ENCODE measurements around the gene FOXF2. TPM values are rescaled to one million over a fixed set of nuclear protein-coding genes. Genes with fewer than 3 reads are reported as not detected.

FOXF2 gene
- total and polyA plus RNA-seq, 2 donors (not counting 1 experiment from before 2014, with no cell fraction given) = not detected

- Histone ChIP-seq H3K27me3 (replicated peaks in 1 of 4; ENCODE audit: control extremely low read depth in 1 of 4, control insufficient read depth in 3 of 4, insufficient read depth in 4 of 4, low read length in 3 of 4) (peaks cover 0 to 75% (median 50%) of the 10 kb centered on the region in 4 experiments), H3K4me3 (ENCODE audit: control extremely low read depth in 1 of 5, extremely low read depth in 1 of 5, insufficient read depth in 1 of 5, low read depth in 2 of 5, low read length in 4 of 5) (no peak overlapping the region), H4K20me1 (ENCODE audit: control insufficient read depth, insufficient read depth, low read length, poor library complexity, severe bottlenecking) (no peaks in the 10 kb centered on the region), H3K79me2 (ENCODE audit: control insufficient read depth, insufficient read depth, low read length) (no peaks in the 10 kb centered on the region), H2AFZ (ENCODE audit: insufficient read depth, low read depth, low read length, poor library complexity, severe bottlenecking) (no peak overlapping the region), H3K27ac (ENCODE audit: low read length in 2 of 2) (no peak overlapping the region), H3K9ac (ENCODE audit: low read length) (no peak overlapping the region), H3K4me1 (ENCODE audit: control insufficient read depth in 2 of 2, insufficient read depth in 2 of 2, low read length in 2 of 2) (peaks cover 26 to 34% of the 10 kb centered on the region in 2 donors), H3K36me3 (replicated peaks in 1 of 2; ENCODE audit: control extremely low read depth in 1 of 2, control insufficient read depth in 1 of 2, extremely low read depth in 1 of 2, insufficient read depth in 2 of 2, low read length in 1 of 2) (no peaks in the 10 kb centered on the region), H3K4me2 (replicated peaks; ENCODE audit: low read depth, low read length, poor library complexity, severe bottlenecking) (peak overlapping the region; percentile 76), H3K9me3 (ENCODE audit: control extremely low read depth in 1 of 3, control insufficient read depth in 2 of 3, insufficient read depth in 1 of 3, low read length in 2 of 3) (peaks cover 0 to 10% (median 0%) of the 10 kb centered on the region in 3 donors)
- no peak for ATAC-seq (ENCODE audit: low read depth)
- ChIA-PET CTCF (interaction anchor here (1.3 to 4.6 kb wide), 6 partner anchors 8 to 802 kb away, joined by 3 to 115 read pairs (median 17); no protein-coding TSS in a partner anchor), POLR2A (no interaction called here)
- Mint-ChIP-seq H3K4me3 (no peak overlapping the region), H3K27ac (no peak overlapping the region), H3K27me3 (peaks cover 60% of the 10 kb centered on the region), H3K4me1 (peaks cover 19% of the 10 kb centered on the region), H3K9me3 (ENCODE audit: insufficient read depth) (no peaks in the 10 kb centered on the region)
- no peak for DNase-seq
- intact Hi-C loops (cut with micrococcal nuclease) = loop anchor here (5.0 kb wide), 1 partner anchor 1207 kb away; no protein-coding TSS in a partner anchor
- 45% methylated on average over 16 of the region's 21 CpGs for WGBS (ENCODE audit: insufficient coverage)
- no peak for TF ChIP-seq EZH2 (IDR thresholded peaks at IDR 0.05; ENCODE audit: borderline replicate concordance, insufficient read depth, low read depth, low read length, poor library complexity, severe bottlenecking)
- no peak for TF ChIP-seq CTCF (IDR thresholded peaks at IDR 0.05)
Observed at GRCh38 chr6:1394514-1395463, 5.4 kb downstream of the FOXF2 start.

- Histone ChIP-seq H4K20me1 (ENCODE audit: control insufficient read depth, insufficient read depth, low read length, poor library complexity, severe bottlenecking) (no peaks in the 10 kb centered on the region), H3K4me3 (ENCODE audit: control extremely low read depth in 1 of 5, extremely low read depth in 1 of 5, insufficient read depth in 1 of 5, low read depth in 2 of 5, low read length in 4 of 5) (no peak overlapping the region), H3K27me3 (replicated peaks in 1 of 4; ENCODE audit: control extremely low read depth in 1 of 4, control insufficient read depth in 3 of 4, insufficient read depth in 4 of 4, low read length in 3 of 4) (peaks cover 0 to 72% (median 50%) of the 10 kb centered on the region in 4 experiments), H3K79me2 (ENCODE audit: control insufficient read depth, insufficient read depth, low read length) (no peaks in the 10 kb centered on the region), H3K9ac (ENCODE audit: low read length) (no peak overlapping the region), H3K27ac (ENCODE audit: low read length in 2 of 2) (no peak overlapping the region), H3K9me3 (ENCODE audit: control extremely low read depth in 1 of 3, control insufficient read depth in 2 of 3, insufficient read depth in 1 of 3, low read length in 2 of 3) (peaks cover 0 to 10% (median 0%) of the 10 kb centered on the region in 3 donors), H2AFZ (ENCODE audit: insufficient read depth, low read depth, low read length, poor library complexity, severe bottlenecking) (no peak overlapping the region), H3K4me1 (ENCODE audit: control insufficient read depth in 2 of 2, insufficient read depth in 2 of 2, low read length in 2 of 2) (peaks cover 23 to 31% of the 10 kb centered on the region in 2 donors), H3K36me3 (replicated peaks in 1 of 2; ENCODE audit: control extremely low read depth in 1 of 2, control insufficient read depth in 1 of 2, extremely low read depth in 1 of 2, insufficient read depth in 2 of 2, low read length in 1 of 2) (no peaks in the 10 kb centered on the region), H3K4me2 (replicated peaks; ENCODE audit: low read depth, low read length, poor library complexity, severe bottlenecking) (no peak overlapping the region)
- ATAC-seq (ENCODE audit: low read depth) = no peak
- TF ChIP-seq CTCF (IDR thresholded peaks at IDR 0.05) = no peak
- no peak for TF ChIP-seq EZH2 (IDR thresholded peaks at IDR 0.05; ENCODE audit: borderline replicate concordance, insufficient read depth, low read depth, low read length, poor library complexity, severe bottlenecking)
- intact Hi-C loops (cut with micrococcal nuclease) = loop anchor here (5.0 kb wide), 1 partner anchor 1208 kb away; no protein-coding TSS in a partner anchor
- WGBS (ENCODE audit: insufficient coverage) = no CpG with 5 or more reads among the region's 4 CpGs
- no peaks in the 10 kb centered on the region for H3K9me3 Mint-ChIP-seq (ENCODE audit: insufficient read depth)
- H3K4me1 Mint-ChIP-seq = peaks cover 16% of the 10 kb centered on the region
- H3K27ac Mint-ChIP-seq = no peak overlapping the region
- DNase-seq = no peak
- CTCF ChIA-PET = interaction anchor here (0.8 to 4.6 kb wide), 7 partner anchors 8 to 803 kb away, joined by 3 to 115 read pairs (median 11); no protein-coding TSS in a partner anchor
- no peak overlapping the region for H3K4me3 Mint-ChIP-seq
- POLR2A ChIA-PET = no interaction called here
- H3K27me3 Mint-ChIP-seq = peaks cover 60% of the 10 kb centered on the region
Observed at GRCh38 chr6:1395506-1395905, 6.1 kb downstream of the FOXF2 start.

Measured in B cell (primary cell).